Endothelial cell (in vitro differentiated cells): Measurements from ENCODE around the gene PCDHGC4. TPM values are rescaled to one million over a fixed set of nuclear protein-coding genes. Genes with fewer than 3 reads are reported as not detected.
A peak's percentile ranks its signal among the peaks of the same experiment; 100 is the strongest.

Experiments
- DNase-seq: peaks from one replicate; pipeline ENCODE4 v3.0.0; 2021; ENCODE audit warnings: low spot score
- H3K27ac Mint-ChIP-seq: one replicate; pipeline ENCODE4 v1.8.0; 2021; ENCODE audit warnings: mixed read lengths, inconsistent platforms; ENCODE audit not compliant: unreplicated experiment
- H3K27me3 Mint-ChIP-seq: one replicate; pipeline ENCODE4 v1.8.0; 2021; ENCODE audit warnings: mild to moderate bottlenecking, moderate library complexity, mixed read lengths, inconsistent platforms; ENCODE audit not compliant: unreplicated experiment
- H3K36me3 Mint-ChIP-seq: one replicate; pipeline ENCODE4 v1.8.0; 2021; ENCODE audit warnings: mild to moderate bottlenecking, low read depth, mixed read lengths, inconsistent platforms; ENCODE audit not compliant: unreplicated experiment
- H3K4me1 Mint-ChIP-seq: one replicate; pipeline ENCODE4 v1.8.0; 2021; ENCODE audit warnings: mild to moderate bottlenecking, mixed read lengths, inconsistent platforms; ENCODE audit not compliant: unreplicated experiment
- H3K4me3 Mint-ChIP-seq: one replicate; pipeline ENCODE4 v1.8.0; 2021; ENCODE audit warnings: mild to moderate bottlenecking, mixed read lengths, inconsistent platforms; ENCODE audit not compliant: unreplicated experiment
- H3K9me3 Mint-ChIP-seq: one replicate; pipeline ENCODE4 v1.8.0; 2021; ENCODE audit warnings: mixed read lengths, inconsistent platforms; ENCODE audit not compliant: unreplicated experiment
- total RNA-seq: library from RNA; stranded (reverse); fragmentation: NEBNext Ultra II Directional; extraction: Animal tissue kit (Norgen Biotek cat#: 25700); gene quantifications from one replicate; pipeline ENCODE4 v1.2.1, GENCODE V29; 2021; ENCODE audit not compliant: unreplicated experiment
- TF ChIP-seq, protein P1 (sequence below): fragments of 200-600 bp; sonication (generic); IDR thresholded peaks from one replicate; pipeline ENCODE4 v1.5.0; 2021; ENCODE audit warnings: antibody characterized with exemption; ENCODE audit not compliant: unreplicated experiment

The PCDHGC4 gene
- total RNA-seq, 1 donor from 2014 or later, result 3.5 TPM

DNA sequence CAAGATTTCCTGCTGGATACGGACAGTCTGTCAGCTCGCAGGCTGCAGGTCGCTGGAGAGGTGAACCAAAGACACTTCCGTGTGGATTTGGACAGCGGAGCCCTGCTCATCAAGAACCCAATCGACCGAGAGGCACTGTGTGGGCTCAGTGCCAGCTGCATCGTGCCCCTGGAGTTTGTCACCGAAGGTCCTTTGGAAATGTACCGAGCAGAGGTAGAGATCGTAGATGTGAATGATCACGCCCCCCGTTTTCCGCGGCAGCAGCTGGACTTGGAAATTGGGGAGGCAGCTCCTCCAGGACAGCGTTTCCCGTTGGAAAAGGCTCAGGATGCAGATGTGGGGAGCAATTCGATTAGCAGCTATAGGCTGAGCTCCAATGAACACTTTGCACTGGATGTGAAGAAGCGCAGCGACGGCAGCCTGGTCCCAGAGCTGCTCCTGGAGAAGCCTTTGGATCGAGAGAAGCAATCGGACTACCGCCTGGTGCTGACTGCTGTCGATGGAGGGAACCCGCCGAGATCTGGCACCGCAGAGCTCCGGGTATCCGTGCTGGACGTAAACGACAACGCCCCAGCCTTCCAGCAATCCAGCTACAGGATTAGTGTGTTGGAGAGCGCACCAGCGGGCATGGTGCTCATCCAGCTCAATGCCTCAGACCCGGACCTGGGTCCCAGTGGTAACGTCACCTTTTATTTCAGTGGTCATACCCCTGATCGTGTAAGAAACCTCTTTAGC, 658 bp downstream of the PCDHGC4 start:
- peaks cover 42% of the 10 kb centered on the region for H3K4me1 Mint-ChIP-seq
- H3K27ac Mint-ChIP-seq, result no peak overlapping the region
- peaks cover 12% of the 10 kb centered on the region for H3K27me3 Mint-ChIP-seq
- H3K9me3 Mint-ChIP-seq, result no peaks in the 10 kb centered on the region
- H3K36me3 Mint-ChIP-seq, result peaks cover 49% of the 10 kb centered on the region
- DNase-seq, result no peak
- H3K4me3 Mint-ChIP-seq, result peak overlapping the region; percentile 76
- TF ChIP-seq, protein P1, sequence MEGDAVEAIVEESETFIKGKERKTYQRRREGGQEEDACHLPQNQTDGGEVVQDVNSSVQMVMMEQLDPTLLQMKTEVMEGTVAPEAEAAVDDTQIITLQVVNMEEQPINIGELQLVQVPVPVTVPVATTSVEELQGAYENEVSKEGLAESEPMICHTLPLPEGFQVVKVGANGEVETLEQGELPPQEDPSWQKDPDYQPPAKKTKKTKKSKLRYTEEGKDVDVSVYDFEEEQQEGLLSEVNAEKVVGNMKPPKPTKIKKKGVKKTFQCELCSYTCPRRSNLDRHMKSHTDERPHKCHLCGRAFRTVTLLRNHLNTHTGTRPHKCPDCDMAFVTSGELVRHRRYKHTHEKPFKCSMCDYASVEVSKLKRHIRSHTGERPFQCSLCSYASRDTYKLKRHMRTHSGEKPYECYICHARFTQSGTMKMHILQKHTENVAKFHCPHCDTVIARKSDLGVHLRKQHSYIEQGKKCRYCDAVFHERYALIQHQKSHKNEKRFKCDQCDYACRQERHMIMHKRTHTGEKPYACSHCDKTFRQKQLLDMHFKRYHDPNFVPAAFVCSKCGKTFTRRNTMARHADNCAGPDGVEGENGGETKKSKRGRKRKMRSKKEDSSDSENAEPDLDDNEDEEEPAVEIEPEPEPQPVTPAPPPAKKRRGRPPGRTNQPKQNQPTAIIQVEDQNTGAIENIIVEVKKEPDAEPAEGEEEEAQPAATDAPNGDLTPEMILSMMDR, result no peak

DNA sequence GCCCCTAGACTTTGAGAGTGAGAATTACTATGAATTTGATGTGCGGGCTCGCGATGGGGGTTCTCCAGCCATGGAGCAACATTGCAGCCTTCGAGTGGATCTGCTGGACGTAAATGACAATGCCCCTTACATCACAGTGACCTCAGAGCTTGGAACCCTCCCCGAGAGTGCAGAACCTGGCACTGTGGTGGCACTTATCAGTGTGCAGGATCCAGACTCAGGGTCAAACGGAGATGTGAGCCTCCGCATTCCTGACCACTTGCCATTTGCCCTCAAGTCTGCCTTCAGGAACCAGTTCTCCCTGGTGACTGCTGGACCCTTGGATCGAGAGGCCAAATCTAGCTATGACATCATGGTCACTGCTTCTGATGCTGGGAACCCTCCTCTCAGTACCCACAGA, 1.3 kb downstream of the PCDHGC4 start:
- H3K36me3 Mint-ChIP-seq, result peaks cover 50% of the 10 kb centered on the region
- H3K9me3 Mint-ChIP-seq, result no peaks in the 10 kb centered on the region
- peak overlapping the region; percentile 77 for H3K4me3 Mint-ChIP-seq
- H3K4me1 Mint-ChIP-seq, result peaks cover 48% of the 10 kb centered on the region
- no peak overlapping the region for H3K27ac Mint-ChIP-seq
- peaks cover 17% of the 10 kb centered on the region for H3K27me3 Mint-ChIP-seq
- no peak for DNase-seq
- TF ChIP-seq, protein P1, result no peak

GRCh38 chr5:141487131-141487530, 2.3 kb downstream of the PCDHGC4 start:
- Mint-ChIP-seq H3K4me1 (peaks cover 53% of the 10 kb centered on the region), H3K27me3 (peaks cover 17% of the 10 kb centered on the region), H3K9me3 (no peaks in the 10 kb centered on the region), H3K4me3 (peak overlapping the region; percentile 62), H3K27ac (no peak overlapping the region), H3K36me3 (peaks cover 51% of the 10 kb centered on the region)
- DNase-seq, result no peak
- TF ChIP-seq, protein P1, result no peak

DNA sequence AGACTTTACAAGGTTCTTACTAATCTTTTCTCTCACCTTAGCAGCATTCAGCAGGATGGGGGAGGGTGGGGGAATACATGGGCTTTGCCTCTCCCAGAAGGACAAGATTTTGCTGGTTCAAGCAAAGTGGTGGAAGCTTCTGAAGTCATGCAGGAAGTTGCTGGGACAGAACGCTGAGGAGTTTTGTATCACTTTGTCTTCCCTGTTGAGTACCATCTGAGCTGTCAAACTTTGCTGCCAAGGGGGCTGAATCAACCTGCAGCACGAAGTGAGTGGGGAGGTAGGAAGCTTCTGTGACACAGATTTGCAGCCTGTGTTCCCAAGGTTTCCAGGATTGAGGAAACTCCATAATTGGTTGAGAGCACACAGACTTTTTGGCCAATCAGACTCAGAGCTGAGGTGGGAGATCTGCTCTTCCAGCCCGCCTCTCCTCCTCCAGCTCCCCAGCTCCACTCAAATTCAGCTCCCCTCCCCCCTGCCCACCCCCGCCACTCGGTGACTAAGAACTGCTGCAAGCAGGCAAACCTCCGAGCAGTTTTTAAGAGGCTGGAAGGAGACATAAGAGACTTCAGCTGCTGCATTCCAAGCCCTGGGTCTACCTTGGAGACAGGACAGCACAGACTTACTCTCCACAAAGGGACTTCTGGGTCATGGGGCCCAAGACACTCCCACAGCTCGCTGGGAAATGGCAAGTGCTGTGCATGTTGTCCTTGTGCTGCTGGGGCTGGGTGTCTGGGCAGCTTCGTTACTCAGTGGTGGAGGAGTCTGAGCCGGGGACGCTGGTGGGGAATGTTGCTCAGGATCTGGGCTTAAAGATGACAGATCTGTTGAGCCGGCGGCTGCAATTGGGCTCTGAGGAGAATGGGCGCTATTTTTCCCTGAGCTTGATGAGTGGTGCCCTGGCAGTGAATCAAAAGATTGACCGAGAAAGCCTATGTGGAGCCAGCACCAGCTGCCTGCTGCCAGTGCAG, 4.0 kb downstream of the PCDHGC4 start, which contains the start of gene PCDHGC5:
Gene PCDHGC5 (plus strand): TSS at position 491 of the 971 bp plus-strand sequence. CDS start 160 bp downstream, at position 651.
- Mint-ChIP-seq H3K36me3 (peaks cover 46% of the 10 kb centered on the region), H3K27me3 (peaks cover 22% of the 10 kb centered on the region), H3K4me1 (peaks cover 42% of the 10 kb centered on the region), H3K9me3 (no peaks in the 10 kb centered on the region), H3K4me3 (peak within 1 kb of the TSS; percentile 25), H3K27ac (no peak within 1 kb of the TSS)
- DNase-seq, result no peak
- TF ChIP-seq, protein P1, result no peak
